ENCODE data around the gene TEPSIN. TPM values are rescaled to one million over a fixed set of nuclear protein-coding genes. Genes with fewer than 3 reads are reported as not detected.

Gene TEPSIN
- total and polyA plus RNA-seq, 2 of the 13 experiments (the other 11 are each of a cell fraction or from before 2014, with no cell fraction given), result 16.1 to 18.8 TPM

- TF ChIP-seq NFE2L1 (CRISPR knock-in tag; IDR thresholded peaks at IDR 0.05; ENCODE audit: borderline replicate concordance) (no peak), BCL6 (CRISPR knock-in tag; IDR thresholded peaks at IDR 0.05) (no peak), PBX3 (CRISPR knock-in tag; IDR thresholded peaks at IDR 0.05; ENCODE audit: borderline replicate concordance) (no peak), ZNF326 (CRISPR knock-in tag; IDR thresholded peaks at IDR 0.05; ENCODE audit: borderline replicate concordance) (no peak), ZNF773 (CRISPR knock-in tag; IDR thresholded peaks at IDR 0.05; ENCODE audit: borderline replicate concordance) (0 out of 2 replicates have a peak, but pooled peaks have one; percentile 13), FLYWCH1 (CRISPR knock-in tag; IDR thresholded peaks at IDR 0.05) (no peak), NFIB (CRISPR knock-in tag; IDR thresholded peaks at IDR 0.05; ENCODE audit: borderline replicate concordance) (no peak), HDAC1 (CRISPR knock-in tag; IDR thresholded peaks at IDR 0.05) (no peak), NONO (IDR thresholded peaks at IDR 0.05) (no peak), NONO (CRISPR knock-in tag; conservative IDR thresholded peaks at IDR 0.05) (peak; percentile 68), ZFP36L1 (CRISPR knock-in tag; IDR thresholded peaks at IDR 0.05) (no peak), RARG (CRISPR knock-in tag; IDR thresholded peaks at IDR 0.05; ENCODE audit: low read depth) (0 out of 2 replicates have a peak, but pooled peaks have one; percentile 37), CREB1 (IDR thresholded peaks at IDR 0.05) (no peak), CREB1 (CRISPR knock-in tag; IDR thresholded peaks at IDR 0.05) (no peak), MEF2D (CRISPR knock-in tag; IDR thresholded peaks at IDR 0.05) (0 out of 2 replicates have a peak, but pooled peaks have one; percentile 10), ZNF761 (CRISPR knock-in tag; conservative IDR thresholded peaks at IDR 0.05) (no peak), ZNF512B (CRISPR knock-in tag; IDR thresholded peaks at IDR 0.05; ENCODE audit: borderline replicate concordance) (no peak), HMGXB4 (CRISPR knock-in tag; IDR thresholded peaks at IDR 0.05; ENCODE audit: borderline replicate concordance in 1 of 2, low read depth in 1 of 2) (peak in 1 of 2 experiments; percentile 1; a peak in 1 of 4 replicates)
- TF ChIP-seq, protein P1, sequence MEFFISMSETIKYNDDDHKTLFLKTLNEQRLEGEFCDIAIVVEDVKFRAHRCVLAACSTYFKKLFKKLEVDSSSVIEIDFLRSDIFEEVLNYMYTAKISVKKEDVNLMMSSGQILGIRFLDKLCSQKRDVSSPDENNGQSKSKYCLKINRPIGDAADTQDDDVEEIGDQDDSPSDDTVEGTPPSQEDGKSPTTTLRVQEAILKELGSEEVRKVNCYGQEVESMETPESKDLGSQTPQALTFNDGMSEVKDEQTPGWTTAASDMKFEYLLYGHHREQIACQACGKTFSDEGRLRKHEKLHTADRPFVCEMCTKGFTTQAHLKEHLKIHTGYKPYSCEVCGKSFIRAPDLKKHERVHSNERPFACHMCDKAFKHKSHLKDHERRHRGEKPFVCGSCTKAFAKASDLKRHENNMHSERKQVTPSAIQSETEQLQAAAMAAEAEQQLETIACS (CRISPR knock-in tag; IDR thresholded peaks at IDR 0.05), result no peak
- TF ChIP-seq, protein P2, sequence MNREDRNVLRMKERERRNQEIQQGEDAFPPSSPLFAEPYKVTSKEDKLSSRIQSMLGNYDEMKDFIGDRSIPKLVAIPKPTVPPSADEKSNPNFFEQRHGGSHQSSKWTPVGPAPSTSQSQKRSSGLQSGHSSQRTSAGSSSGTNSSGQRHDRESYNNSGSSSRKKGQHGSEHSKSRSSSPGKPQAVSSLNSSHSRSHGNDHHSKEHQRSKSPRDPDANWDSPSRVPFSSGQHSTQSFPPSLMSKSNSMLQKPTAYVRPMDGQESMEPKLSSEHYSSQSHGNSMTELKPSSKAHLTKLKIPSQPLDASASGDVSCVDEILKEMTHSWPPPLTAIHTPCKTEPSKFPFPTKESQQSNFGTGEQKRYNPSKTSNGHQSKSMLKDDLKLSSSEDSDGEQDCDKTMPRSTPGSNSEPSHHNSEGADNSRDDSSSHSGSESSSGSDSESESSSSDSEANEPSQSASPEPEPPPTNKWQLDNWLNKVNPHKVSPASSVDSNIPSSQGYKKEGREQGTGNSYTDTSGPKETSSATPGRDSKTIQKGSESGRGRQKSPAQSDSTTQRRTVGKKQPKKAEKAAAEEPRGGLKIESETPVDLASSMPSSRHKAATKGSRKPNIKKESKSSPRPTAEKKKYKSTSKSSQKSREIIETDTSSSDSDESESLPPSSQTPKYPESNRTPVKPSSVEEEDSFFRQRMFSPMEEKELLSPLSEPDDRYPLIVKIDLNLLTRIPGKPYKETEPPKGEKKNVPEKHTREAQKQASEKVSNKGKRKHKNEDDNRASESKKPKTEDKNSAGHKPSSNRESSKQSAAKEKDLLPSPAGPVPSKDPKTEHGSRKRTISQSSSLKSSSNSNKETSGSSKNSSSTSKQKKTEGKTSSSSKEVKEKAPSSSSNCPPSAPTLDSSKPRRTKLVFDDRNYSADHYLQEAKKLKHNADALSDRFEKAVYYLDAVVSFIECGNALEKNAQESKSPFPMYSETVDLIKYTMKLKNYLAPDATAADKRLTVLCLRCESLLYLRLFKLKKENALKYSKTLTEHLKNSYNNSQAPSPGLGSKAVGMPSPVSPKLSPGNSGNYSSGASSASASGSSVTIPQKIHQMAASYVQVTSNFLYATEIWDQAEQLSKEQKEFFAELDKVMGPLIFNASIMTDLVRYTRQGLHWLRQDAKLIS (CRISPR knock-in tag; IDR thresholded peaks at IDR 0.05), result peak; percentile 19; the same call in 1 of the 2 replicates
These were observed 403 bp downstream of the TEPSIN start (continued) for GRCh38 chr17:81238490-81238814.
